WTC11 (cell line): ENCODE measurements around the gene LAMC1.

ENCODE experiments used
- ATF3 ChIP-seq: sonication (generic); formaldehyde crosslinking; conservative IDR thresholded peaks from 2 replicates; pipeline ENCODE4 v1.8.1; 2022; ENCODE audit warnings: mild to moderate bottlenecking, missing genetic modification reagents
- CREB1 ChIP-seq: sonication (generic); formaldehyde crosslinking; IDR thresholded peaks from 2 replicates; pipeline ENCODE4 v1.8.0; 2023; ENCODE audit warnings: mild to moderate bottlenecking, missing genetic modification reagents
- CTCF ChIP-seq: fragments of 200-600 bp; IDR thresholded peaks from 2 replicates; pipeline ENCODE4 v1.8.0; 2022; ENCODE audit warnings: antibody characterized with exemption
- NFATC4 ChIP-seq: fragments of 250-450 bp; sonication (Bioruptor Pico); IDR thresholded peaks from 2 replicates; pipeline ENCODE4 v1.9.0; 2021; ENCODE audit warnings: mild to moderate bottlenecking
- PRRX2 ChIP-seq: fragments of 250-450 bp; sonication (Bioruptor Pico); IDR thresholded peaks from 2 replicates; pipeline ENCODE4 v1.8.0; 2021; ENCODE audit warnings: mild to moderate bottlenecking
- SP1 ChIP-seq: sonication (generic); formaldehyde crosslinking; conservative IDR thresholded peaks from 2 replicates; pipeline ENCODE4 v1.8.1; 2022; ENCODE audit warnings: missing genetic modification reagents
- TCF7 ChIP-seq: sonication (generic); formaldehyde crosslinking; IDR thresholded peaks from 2 replicates; pipeline ENCODE4 v1.8.0; 2022; ENCODE audit warnings: mild to moderate bottlenecking, low read depth, missing genetic modification reagents, moderate library complexity
- ZNF263 ChIP-seq: sonication (generic); formaldehyde crosslinking; IDR thresholded peaks from 2 replicates; pipeline ENCODE4 v1.8.1; 2022; ENCODE audit warnings: low read depth, mild to moderate bottlenecking, moderate library complexity, missing genetic modification reagents

- TF ChIP-seq SP1, result no peak
- no peak for TF ChIP-seq PRRX2
- no peak for TF ChIP-seq ATF3 (CRISPR knock-in tag)
- no peak for TF ChIP-seq CTCF
- TF ChIP-seq CREB1 (CRISPR knock-in tag), result no peak
- no peak for TF ChIP-seq ZNF263
- no peak for TF ChIP-seq TCF7 (CRISPR knock-in tag)
- TF ChIP-seq NFATC4, result no peak
Observed at GRCh38 chr1:183167676-183168075, 144.5 kb downstream of the LAMC1 start.
